ENCODE results near the gene PRKCZ. TPM values are rescaled to one million over a fixed set of nuclear protein-coding genes. Genes with fewer than 3 reads are reported as not detected.
A peak's percentile ranks its signal among the peaks of the same experiment; 100 is the strongest.

The PRKCZ gene
- 2.6 and 5.2 TPM in 2 replicates for total RNA-seq

GRCh38 chr1:2049718-2050431, at the start of gene PRKCZ:
Gene PRKCZ (plus strand): TSS chr1:2050411. CDS start chr1:2050631, 220 bp downstream.
- DNase-seq (ENCODE audit: low read depth): peak; percentile 46
- peak within 1 kb of the TSS; percentile 59 for H3K4me3 ChIP-seq (ENCODE audit: low read depth, low read length)
- TF ChIP-seq, protein P1, sequence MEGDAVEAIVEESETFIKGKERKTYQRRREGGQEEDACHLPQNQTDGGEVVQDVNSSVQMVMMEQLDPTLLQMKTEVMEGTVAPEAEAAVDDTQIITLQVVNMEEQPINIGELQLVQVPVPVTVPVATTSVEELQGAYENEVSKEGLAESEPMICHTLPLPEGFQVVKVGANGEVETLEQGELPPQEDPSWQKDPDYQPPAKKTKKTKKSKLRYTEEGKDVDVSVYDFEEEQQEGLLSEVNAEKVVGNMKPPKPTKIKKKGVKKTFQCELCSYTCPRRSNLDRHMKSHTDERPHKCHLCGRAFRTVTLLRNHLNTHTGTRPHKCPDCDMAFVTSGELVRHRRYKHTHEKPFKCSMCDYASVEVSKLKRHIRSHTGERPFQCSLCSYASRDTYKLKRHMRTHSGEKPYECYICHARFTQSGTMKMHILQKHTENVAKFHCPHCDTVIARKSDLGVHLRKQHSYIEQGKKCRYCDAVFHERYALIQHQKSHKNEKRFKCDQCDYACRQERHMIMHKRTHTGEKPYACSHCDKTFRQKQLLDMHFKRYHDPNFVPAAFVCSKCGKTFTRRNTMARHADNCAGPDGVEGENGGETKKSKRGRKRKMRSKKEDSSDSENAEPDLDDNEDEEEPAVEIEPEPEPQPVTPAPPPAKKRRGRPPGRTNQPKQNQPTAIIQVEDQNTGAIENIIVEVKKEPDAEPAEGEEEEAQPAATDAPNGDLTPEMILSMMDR (IDR thresholded peaks at IDR 0.05; ENCODE audit: insufficient read depth, low read depth, low read length): no peak

GRCh38 chr1:2000432-2000831, 49.8 kb upstream of the PRKCZ start:
- no peak overlapping the region for H3K4me3 ChIP-seq (ENCODE audit: low read depth, low read length)
- TF ChIP-seq, protein P1 (IDR thresholded peaks at IDR 0.05; ENCODE audit: insufficient read depth, low read depth, low read length): no peak
- no peak for DNase-seq (ENCODE audit: low read depth)

DNA sequence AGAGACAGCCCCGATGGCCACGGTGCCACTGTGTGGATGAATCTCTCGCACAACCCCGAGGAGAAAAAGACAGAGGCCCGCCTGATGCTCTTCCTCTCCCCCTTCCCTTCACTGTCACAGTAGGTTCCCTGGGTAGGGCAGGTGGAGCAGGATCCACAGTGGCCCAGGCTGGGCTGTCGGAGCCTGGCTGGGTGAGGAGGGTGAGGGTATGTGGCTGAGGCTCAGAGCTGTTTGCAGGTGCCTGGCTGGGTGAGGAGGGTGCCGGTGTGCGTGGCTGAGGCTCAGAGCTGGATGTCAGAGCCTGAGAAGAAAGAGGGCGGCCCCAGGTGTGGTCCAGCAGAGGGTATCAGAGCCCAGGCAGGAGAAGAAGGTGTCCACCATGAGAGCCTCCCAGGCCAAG, 49.4 kb upstream of the PRKCZ start:
- DNase-seq (ENCODE audit: low read depth): no peak
- TF ChIP-seq, protein P1 (IDR thresholded peaks at IDR 0.05; ENCODE audit: insufficient read depth, low read depth, low read length): no peak
- H3K4me3 ChIP-seq (ENCODE audit: low read depth, low read length): no peak overlapping the region

- no peak for DNase-seq (ENCODE audit: low read depth)
- TF ChIP-seq, protein P1 (IDR thresholded peaks at IDR 0.05; ENCODE audit: insufficient read depth, low read depth, low read length): no peak
- no peak overlapping the region for H3K4me3 ChIP-seq (ENCODE audit: low read depth, low read length)
These were observed 48.3 kb upstream of the PRKCZ start for GRCh38 chr1:2001773-2002411.

DNA sequence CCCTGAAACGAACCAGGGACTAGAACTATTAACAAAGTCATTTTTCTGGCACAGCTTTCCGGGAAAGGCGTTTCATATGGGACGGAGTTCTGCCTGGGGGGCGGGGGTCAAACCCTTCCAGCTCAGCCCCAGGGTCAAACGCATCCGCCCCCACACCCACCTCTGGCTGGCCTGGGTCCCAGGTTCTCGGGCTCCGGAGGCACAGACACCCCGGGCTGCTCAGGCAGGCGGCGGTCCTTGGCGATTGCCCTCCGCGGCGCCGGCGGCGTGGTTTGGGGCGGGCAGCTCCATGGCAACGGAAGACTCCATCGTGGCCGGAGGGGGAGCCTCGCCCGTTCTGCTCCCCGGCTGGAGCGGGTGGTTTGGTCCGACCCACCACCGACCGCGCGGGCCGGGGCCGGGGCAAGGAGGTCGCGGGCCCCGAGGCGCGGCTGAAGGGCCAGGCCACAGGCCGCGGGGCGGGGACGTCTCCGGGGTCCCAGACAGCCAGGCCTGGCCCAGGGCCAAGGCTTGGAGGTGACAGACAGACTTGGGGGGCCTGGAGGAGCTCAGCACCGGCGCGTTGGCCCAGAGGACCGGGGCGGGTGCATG, 46.6 kb upstream of the PRKCZ start, which contains the start of gene CFAP74:
CFAP74 (minus strand) TSS at position 246 of the 591 bp plus-strand sequence. CDS start 12,830 bp downstream, outside the sequence.
- peak within 1 kb of the TSS; percentile 38 for H3K4me3 ChIP-seq (ENCODE audit: low read depth, low read length)
- TF ChIP-seq, protein P1 (IDR thresholded peaks at IDR 0.05; ENCODE audit: insufficient read depth, low read depth, low read length): no peak
- DNase-seq (ENCODE audit: low read depth): peak; percentile 42

DNA sequence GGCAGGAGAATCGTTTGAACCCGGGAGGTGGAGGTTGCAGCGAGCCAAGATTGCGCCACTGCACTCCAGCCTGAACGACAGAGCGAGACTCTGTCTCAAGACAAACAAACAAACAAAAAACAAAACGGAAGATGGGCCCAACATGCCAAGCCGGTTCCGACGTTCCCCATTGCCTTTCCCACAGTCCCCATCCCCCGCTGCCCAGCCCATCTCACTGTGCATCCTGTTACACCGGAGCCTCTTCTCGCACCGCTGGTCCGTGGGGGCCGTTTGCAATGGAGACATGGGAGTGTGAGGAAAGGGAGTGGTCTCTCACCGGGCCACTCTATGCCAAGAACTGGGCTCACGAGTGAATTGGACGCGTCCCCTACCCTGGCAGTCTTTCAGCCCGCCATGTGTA, 45.4 kb upstream of the PRKCZ start:
- DNase-seq (ENCODE audit: low read depth): no peak
- H3K4me3 ChIP-seq (ENCODE audit: low read depth, low read length): no peak overlapping the region
- TF ChIP-seq, protein P1 (IDR thresholded peaks at IDR 0.05; ENCODE audit: insufficient read depth, low read depth, low read length): no peak

Measured in fibroblast of villous mesenchyme (primary cell).